ENCODE results near the gene TMEM178A.

The TMEM178A gene

GRCh38 chr2:39736640-39737039 is 70.9 kb downstream of the TMEM178A start:
- no peak for DNase-seq (ENCODE audit: extremely low read depth in 1 of 2, low read depth in 1 of 2)

GRCh38 chr2:39737661-39738060 is 71.9 kb downstream of the TMEM178A start:
- DNase-seq (ENCODE audit: extremely low read depth in 1 of 2, low read depth in 1 of 2), result no peak

- DNase-seq (ENCODE audit: extremely low read depth in 1 of 2, low read depth in 1 of 2), result no peak
Observed at GRCh38 chr2:39738936-39739335, 73.2 kb downstream of the TMEM178A start.

- DNase-seq (ENCODE audit: extremely low read depth in 1 of 2, low read depth in 1 of 2), result no peak
Observed at GRCh38 chr2:39739386-39739785, 73.7 kb downstream of the TMEM178A start.

- DNase-seq (ENCODE audit: extremely low read depth in 1 of 2, low read depth in 1 of 2), result no peak
Observed at GRCh38 chr2:39741871-39742270, 76.2 kb downstream of the TMEM178A start.

GRCh38 chr2:39743269-39743776 is 77.6 kb downstream of the TMEM178A start:
- DNase-seq (ENCODE audit: extremely low read depth in 1 of 2, low read depth in 1 of 2), result no peak

GRCh38 chr2:39755466-39755865 is 89.7 kb downstream of the TMEM178A start:
- DNase-seq (ENCODE audit: extremely low read depth in 1 of 2, low read depth in 1 of 2), result no peak

GRCh38 chr2:39757156-39757555 is 91.4 kb downstream of the TMEM178A start:
- no peak for DNase-seq (ENCODE audit: extremely low read depth in 1 of 2, low read depth in 1 of 2)

- no peak for DNase-seq (ENCODE audit: extremely low read depth in 1 of 2, low read depth in 1 of 2)
Observed at GRCh38 chr2:39762448-39762847, 96.7 kb downstream of the TMEM178A start.

Data from activated CD8-positive, alpha-beta memory T cell treated with anti-CD3 and anti-CD28 coated beads for 1 hour (primary cell).